Measurements from ENCODE around the gene QRICH2.
"Not testable (repeated sequence)": the region's sequence is repeated elsewhere in the genome, so short reads cannot be mapped to it uniquely, and the experiment has no call there.

QRICH2 gene

GRCh38 chr17:76252967-76253766 lies 54.9 kb downstream of the QRICH2 start:
- not testable (repeated sequence) for H3K4me3 ChIP-seq (ENCODE audit: low read length); H2BK120ac ChIP-seq (ENCODE audit: low read depth, low read length); H3K18ac ChIP-seq (ENCODE audit: low read length); H4K8ac ChIP-seq (ENCODE audit: low read depth, low read length); H2BK5ac ChIP-seq (ENCODE audit: low read length); H3K36me3 ChIP-seq (ENCODE audit: control insufficient read depth, insufficient read depth, low read length); H3K79me1 ChIP-seq (ENCODE audit: low read length); H3K79me2 ChIP-seq (ENCODE audit: control insufficient read depth, insufficient read depth, low read length); H4K5ac ChIP-seq (ENCODE audit: low read length); H3K27ac ChIP-seq (ENCODE audit: low read depth, low read length); H3K4ac ChIP-seq (ENCODE audit: low read depth, low read length); H2BK15ac ChIP-seq (replicated peaks; ENCODE audit: low read depth); H3K27me3 ChIP-seq (ENCODE audit: insufficient read depth, low read length, poor library complexity); H3K4me2 ChIP-seq (ENCODE audit: low read length); H3K23ac ChIP-seq (ENCODE audit: low read length); H3K9ac ChIP-seq (ENCODE audit: low read length); H3K4me1 ChIP-seq (ENCODE audit: control insufficient read depth, low read depth, low read length); DNase-seq; H3K56ac ChIP-seq (ENCODE audit: low read length); H2AK5ac ChIP-seq (ENCODE audit: low read length)
- WGBS (ENCODE audit: extremely low coverage, insufficient coverage, low lambda C conversion rate) = no CpG with 5 or more reads among the region's 23 CpGs

GRCh38 chr17:76252040-76252954 lies 55.8 kb downstream of the QRICH2 start:
- H3K27ac ChIP-seq (ENCODE audit: low read depth, low read length) = no peak overlapping the region
- no peak overlapping the region for H3K4me2 ChIP-seq (ENCODE audit: low read length)
- H3K18ac ChIP-seq (ENCODE audit: low read length) = no peak overlapping the region
- no peaks in the 10 kb centered on the region for H3K27me3 ChIP-seq (ENCODE audit: insufficient read depth, low read length, poor library complexity)
- no peak overlapping the region for H2BK15ac ChIP-seq (replicated peaks; ENCODE audit: low read depth)
- H3K36me3 ChIP-seq (ENCODE audit: control insufficient read depth, insufficient read depth, low read length) = no peaks in the 10 kb centered on the region
- no peak overlapping the region for H2BK5ac ChIP-seq (ENCODE audit: low read length)
- H3K23ac ChIP-seq (ENCODE audit: low read length) = no peak overlapping the region
- no peak overlapping the region for H4K5ac ChIP-seq (ENCODE audit: low read length)
- H3K9ac ChIP-seq (ENCODE audit: low read length) = no peak overlapping the region
- H3K4me1 ChIP-seq (ENCODE audit: control insufficient read depth, low read depth, low read length) = no peaks in the 10 kb centered on the region
- H3K4me3 ChIP-seq (ENCODE audit: low read length) = no peak overlapping the region
- H3K79me2 ChIP-seq (ENCODE audit: control insufficient read depth, insufficient read depth, low read length) = no peaks in the 10 kb centered on the region
- no peak overlapping the region for H3K4ac ChIP-seq (ENCODE audit: low read depth, low read length)
- no peak overlapping the region for H2BK120ac ChIP-seq (ENCODE audit: low read depth, low read length)
- no peak for DNase-seq
- no peaks in the 10 kb centered on the region for H3K79me1 ChIP-seq (ENCODE audit: low read length)
- H2AK5ac ChIP-seq (ENCODE audit: low read length) = no peak overlapping the region
- no peak overlapping the region for H4K8ac ChIP-seq (ENCODE audit: low read depth, low read length)
- no CpG with 5 or more reads among the region's 11 CpGs for WGBS (ENCODE audit: extremely low coverage, insufficient coverage, low lambda C conversion rate)
- H3K56ac ChIP-seq (ENCODE audit: low read length) = no peak overlapping the region

GRCh38 chr17:76251478-76252039 lies 56.5 kb downstream of the QRICH2 start:
- Histone ChIP-seq H2BK5ac (ENCODE audit: low read length) (no peak overlapping the region), H3K4me1 (ENCODE audit: control insufficient read depth, low read depth, low read length) (no peaks in the 10 kb centered on the region), H3K56ac (ENCODE audit: low read length) (no peak overlapping the region), H3K4me3 (ENCODE audit: low read length) (no peak overlapping the region), H4K8ac (ENCODE audit: low read depth, low read length) (no peak overlapping the region), H3K4me2 (ENCODE audit: low read length) (no peak overlapping the region), H3K27ac (ENCODE audit: low read depth, low read length) (no peak overlapping the region), H2BK15ac (replicated peaks; ENCODE audit: low read depth) (no peak overlapping the region), H3K4ac (ENCODE audit: low read depth, low read length) (no peak overlapping the region), H3K23ac (ENCODE audit: low read length) (no peak overlapping the region), H3K9ac (ENCODE audit: low read length) (no peak overlapping the region), H3K79me1 (ENCODE audit: low read length) (no peaks in the 10 kb centered on the region), H3K36me3 (ENCODE audit: control insufficient read depth, insufficient read depth, low read length) (no peaks in the 10 kb centered on the region), H3K79me2 (ENCODE audit: control insufficient read depth, insufficient read depth, low read length) (no peaks in the 10 kb centered on the region), H4K5ac (ENCODE audit: low read length) (no peak overlapping the region), H2AK5ac (ENCODE audit: low read length) (no peak overlapping the region), H2BK120ac (ENCODE audit: low read depth, low read length) (no peak overlapping the region), H3K27me3 (ENCODE audit: insufficient read depth, low read length, poor library complexity) (no peaks in the 10 kb centered on the region), H3K18ac (ENCODE audit: low read length) (no peak overlapping the region)
- no CpG with 5 or more reads among the region's 8 CpGs for WGBS (ENCODE audit: extremely low coverage, insufficient coverage, low lambda C conversion rate)
- no peak for DNase-seq

GRCh38 chr17:76250141-76250540 lies 57.9 kb downstream of the QRICH2 start:
- Histone ChIP-seq H3K27ac (ENCODE audit: low read depth, low read length) (no peak overlapping the region), H2AK5ac (ENCODE audit: low read length) (no peak overlapping the region), H3K4me3 (ENCODE audit: low read length) (no peak overlapping the region), H3K4me1 (ENCODE audit: control insufficient read depth, low read depth, low read length) (no peaks in the 10 kb centered on the region), H3K36me3 (ENCODE audit: control insufficient read depth, insufficient read depth, low read length) (no peaks in the 10 kb centered on the region), H4K5ac (ENCODE audit: low read length) (no peak overlapping the region), H3K56ac (ENCODE audit: low read length) (no peak overlapping the region), H2BK120ac (ENCODE audit: low read depth, low read length) (no peak overlapping the region), H2BK15ac (replicated peaks; ENCODE audit: low read depth) (no peak overlapping the region), H3K9ac (ENCODE audit: low read length) (no peak overlapping the region), H3K4ac (ENCODE audit: low read depth, low read length) (no peak overlapping the region), H3K79me2 (ENCODE audit: control insufficient read depth, insufficient read depth, low read length) (no peaks in the 10 kb centered on the region), H3K79me1 (ENCODE audit: low read length) (no peaks in the 10 kb centered on the region), H2BK5ac (ENCODE audit: low read length) (no peak overlapping the region), H3K27me3 (ENCODE audit: insufficient read depth, low read length, poor library complexity) (no peaks in the 10 kb centered on the region), H3K18ac (ENCODE audit: low read length) (no peak overlapping the region), H3K23ac (ENCODE audit: low read length) (no peak overlapping the region), H4K8ac (ENCODE audit: low read depth, low read length) (no peak overlapping the region), H3K4me2 (ENCODE audit: low read length) (no peak overlapping the region)
- no CpG with 5 or more reads among the region's 6 CpGs for WGBS (ENCODE audit: extremely low coverage, insufficient coverage, low lambda C conversion rate)
- DNase-seq = no peak

GRCh38 chr17:76248013-76248782 lies 59.9 kb downstream of the QRICH2 start:
- no peak overlapping the region for H2BK5ac ChIP-seq (ENCODE audit: low read length)
- H3K56ac ChIP-seq (ENCODE audit: low read length) = no peak overlapping the region
- H3K18ac ChIP-seq (ENCODE audit: low read length) = no peak overlapping the region
- H3K79me1 ChIP-seq (ENCODE audit: low read length) = no peaks in the 10 kb centered on the region
- H3K4me2 ChIP-seq (ENCODE audit: low read length) = no peak overlapping the region
- no peak overlapping the region for H3K27ac ChIP-seq (ENCODE audit: low read depth, low read length)
- no peak overlapping the region for H2BK120ac ChIP-seq (ENCODE audit: low read depth, low read length)
- H3K9ac ChIP-seq (ENCODE audit: low read length) = no peak overlapping the region
- H3K4ac ChIP-seq (ENCODE audit: low read depth, low read length) = no peak overlapping the region
- H3K23ac ChIP-seq (ENCODE audit: low read length) = no peak overlapping the region
- H4K8ac ChIP-seq (ENCODE audit: low read depth, low read length) = no peak overlapping the region
- no peak overlapping the region for H4K5ac ChIP-seq (ENCODE audit: low read length)
- no peaks in the 10 kb centered on the region for H3K36me3 ChIP-seq (ENCODE audit: control insufficient read depth, insufficient read depth, low read length)
- H3K4me1 ChIP-seq (ENCODE audit: control insufficient read depth, low read depth, low read length) = no peaks in the 10 kb centered on the region
- H2AK5ac ChIP-seq (ENCODE audit: low read length) = no peak overlapping the region
- H3K4me3 ChIP-seq (ENCODE audit: low read length) = no peak overlapping the region
- WGBS (ENCODE audit: extremely low coverage, insufficient coverage, low lambda C conversion rate) = no CpG with 5 or more reads among the region's 11 CpGs
- no peaks in the 10 kb centered on the region for H3K79me2 ChIP-seq (ENCODE audit: control insufficient read depth, insufficient read depth, low read length)
- H3K27me3 ChIP-seq (ENCODE audit: insufficient read depth, low read length, poor library complexity) = no peaks in the 10 kb centered on the region
- no peak for DNase-seq
- no peak overlapping the region for H2BK15ac ChIP-seq (replicated peaks; ENCODE audit: low read depth)

Data from mesendoderm (in vitro differentiated cells).